ENCODE results near the gene SEMA5A.

- TF ChIP-seq SIN3A (IDR thresholded peaks at IDR 0.05; ENCODE audit: borderline replicate concordance, insufficient read depth, low read length) (no peak), POLR2AphosphoS5 (IDR thresholded peaks at IDR 0.05; ENCODE audit: low read depth, low read length) (no peak)
These were observed 497.9 kb downstream of the SEMA5A start for GRCh38 chr5:9047932-9048331.
